ENCODE results near the gene ELF4.

DNA sequence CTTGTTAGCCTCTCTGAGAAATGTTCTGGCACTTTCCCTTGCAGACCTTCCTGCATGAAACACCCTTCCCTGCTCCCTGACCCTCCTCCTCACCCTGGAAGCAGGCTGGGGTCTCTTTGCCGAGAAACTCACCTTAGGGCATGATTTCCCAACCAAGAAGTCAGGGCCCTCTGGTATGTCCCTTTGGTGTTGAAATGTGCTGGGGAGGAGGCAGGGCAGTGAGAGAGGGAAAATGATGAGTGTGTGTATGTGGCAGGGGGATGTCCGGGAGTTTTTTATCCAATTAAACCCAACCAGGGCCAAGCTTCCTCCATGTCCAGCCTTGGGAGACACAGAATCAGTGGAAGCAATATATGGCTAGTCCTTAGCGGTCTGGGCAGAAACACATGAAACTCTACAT, 5.1 kb downstream of the ELF4 start:
- TF ChIP-seq, protein P1, sequence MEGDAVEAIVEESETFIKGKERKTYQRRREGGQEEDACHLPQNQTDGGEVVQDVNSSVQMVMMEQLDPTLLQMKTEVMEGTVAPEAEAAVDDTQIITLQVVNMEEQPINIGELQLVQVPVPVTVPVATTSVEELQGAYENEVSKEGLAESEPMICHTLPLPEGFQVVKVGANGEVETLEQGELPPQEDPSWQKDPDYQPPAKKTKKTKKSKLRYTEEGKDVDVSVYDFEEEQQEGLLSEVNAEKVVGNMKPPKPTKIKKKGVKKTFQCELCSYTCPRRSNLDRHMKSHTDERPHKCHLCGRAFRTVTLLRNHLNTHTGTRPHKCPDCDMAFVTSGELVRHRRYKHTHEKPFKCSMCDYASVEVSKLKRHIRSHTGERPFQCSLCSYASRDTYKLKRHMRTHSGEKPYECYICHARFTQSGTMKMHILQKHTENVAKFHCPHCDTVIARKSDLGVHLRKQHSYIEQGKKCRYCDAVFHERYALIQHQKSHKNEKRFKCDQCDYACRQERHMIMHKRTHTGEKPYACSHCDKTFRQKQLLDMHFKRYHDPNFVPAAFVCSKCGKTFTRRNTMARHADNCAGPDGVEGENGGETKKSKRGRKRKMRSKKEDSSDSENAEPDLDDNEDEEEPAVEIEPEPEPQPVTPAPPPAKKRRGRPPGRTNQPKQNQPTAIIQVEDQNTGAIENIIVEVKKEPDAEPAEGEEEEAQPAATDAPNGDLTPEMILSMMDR (IDR thresholded peaks at IDR 0.05 in 2 of 3, conservative IDR thresholded peaks at IDR 0.05 in 1 of 3; ENCODE audit: borderline replicate concordance in 1 of 3, insufficient read depth in 1 of 3, low read depth in 2 of 3, low read length in 2 of 3), result no peak
- no peak for TF ChIP-seq POLR2A (IDR thresholded peaks at IDR 0.05; ENCODE audit: borderline replicate concordance, extremely low read depth, insufficient read depth, insufficient read length)
- TF ChIP-seq EGR1 (IDR thresholded peaks at IDR 0.05; ENCODE audit: low read depth), result no peak
- TF ChIP-seq, protein P2, sequence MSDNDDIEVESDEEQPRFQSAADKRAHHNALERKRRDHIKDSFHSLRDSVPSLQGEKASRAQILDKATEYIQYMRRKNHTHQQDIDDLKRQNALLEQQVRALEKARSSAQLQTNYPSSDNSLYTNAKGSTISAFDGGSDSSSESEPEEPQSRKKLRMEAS (IDR thresholded peaks at IDR 0.05), result no peak
- TF ChIP-seq POLR2AphosphoS5 (IDR thresholded peaks at IDR 0.05; ENCODE audit: low read depth, low read length), result no peak
- no peak for TF ChIP-seq ZNF274 (IDR thresholded peaks at IDR 0.05; ENCODE audit: low read depth, low read length)
- no peak for TF ChIP-seq TCF7L2 (IDR thresholded peaks at IDR 0.05; ENCODE audit: borderline replicate concordance, extremely low read depth, insufficient read depth, insufficient read length)
- TF ChIP-seq EZH2phosphoT487 (IDR thresholded peaks at IDR 0.05; ENCODE audit: borderline replicate concordance), result no peak
- no peak for TF ChIP-seq RAD21 (IDR thresholded peaks at IDR 0.05; ENCODE audit: low read depth)
- TF ChIP-seq EZH2 (IDR thresholded peaks at IDR 0.05), result no peak
- no peak for TF ChIP-seq CEBPB (IDR thresholded peaks at IDR 0.05; ENCODE audit: low read depth)
